K562 (cell line): ENCODE results near the gene CHCHD5. TPM values are rescaled to one million over a fixed set of nuclear protein-coding genes. Genes with fewer than 3 reads are reported as not detected.

ENCODE experiments used
- COPS2 ChIP-seq: fragments of 450-650 bp; conservative IDR thresholded peaks from 2 replicates; pipeline ENCODE4 v1.6.1; 2016; ENCODE audit warnings: mild to moderate bottlenecking, moderate library complexity
- DDX20 ChIP-seq: fragments of 450-650 bp; IDR thresholded peaks from 2 replicates; pipeline ENCODE4 v1.6.1; 2016; ENCODE audit warnings: missing genetic modification characterization, low read depth, mild to moderate bottlenecking, missing compliant biosample characterization, moderate library complexity
- DPF2 ChIP-seq: fragments of 450-650 bp; IDR thresholded peaks from 2 replicates; pipeline ENCODE4 v1.6.1; 2016
- L3MBTL2 ChIP-seq: fragments of 450-650 bp; IDR thresholded peaks from 2 replicates; pipeline ENCODE4 v1.6.1; 2016; ENCODE audit warnings: mild to moderate bottlenecking, moderate library complexity
- LCOR ChIP-seq: sonication (generic); formaldehyde crosslinking; IDR thresholded peaks from 2 replicates; pipeline ENCODE4 v1.8.0; 2022; ENCODE audit warnings: mild to moderate bottlenecking, missing genetic modification reagents
- NCOA4 ChIP-seq: fragments of 450-650 bp; IDR thresholded peaks from 2 replicates; pipeline ENCODE4 v1.6.1; 2018; ENCODE audit warnings: mild to moderate bottlenecking; ENCODE audit not compliant: partially characterized antibody
- NFYB ChIP-seq: IDR thresholded peaks from 2 replicates; pipeline ENCODE4 v1.6.1; 2011; ENCODE audit warnings: mild to moderate bottlenecking, moderate library complexity; ENCODE audit not compliant: insufficient read length; ENCODE audit errors: extremely low read depth
- POLR3G ChIP-seq: IDR thresholded peaks from 2 replicates; pipeline ENCODE4 v1.6.1; 2011; ENCODE audit not compliant: insufficient read length, insufficient replicate concordance; ENCODE audit errors: extremely low read depth
- TAF7 ChIP-seq: fragments of 450-650 bp; IDR thresholded peaks from 2 replicates; pipeline ENCODE4 v1.6.1; 2016; ENCODE audit warnings: missing genetic modification characterization, missing compliant biosample characterization
- ZNF668 ChIP-seq: fragments of 250-450 bp; sonication (Bioruptor Pico); IDR thresholded peaks from 2 replicates; pipeline ENCODE4 v1.8.0; 2022; ENCODE audit warnings: mild to moderate bottlenecking, inconsistent platforms
- ZNF77 ChIP-seq: fragments of 250-450 bp; sonication (Bioruptor Pico); IDR thresholded peaks from 2 replicates; pipeline ENCODE4 v1.5.0; 2020
- polyA plus RNA-seq, 8 experiments: library from polyadenylated mRNA; depleted of rRNA in 4 of 8; stranded (reverse) in 5 of 8; unstranded in 3 of 8; fragments of >200 nt; fragmentation: Nextera tagmentation in 2 of 8; fragmentation: Illumina TruSeq in 1 of 8; extraction: Ambion mirVana in 2 of 8; extraction: Trizol in 1 of 8; gene quantifications; 2 replicates each; pipeline versions ENCODE4 v1.2.1 to v1.2.3, GENCODE V29; 2011 to 2014; ENCODE audit warnings: inconsistent platforms in 1 of 8, missing spikeins in 1 of 8
- total RNA-seq, 7 experiments: library from RNA; depleted of rRNA in 6 of 7; stranded (reverse); fragments of >200 nt in 6 of 7; fragmentation: Illumina TruSeq in 2 of 7; extraction: Trizol in 2 of 7; gene quantifications; 2 replicates each; pipeline versions ENCODE4 v1.2.1 to v1.2.3, GENCODE V29; 2011 to 2021; ENCODE audit warnings: low replicate concordance in 1 of 7
- TF ChIP-seq, protein P1 (sequence below), 3 experiments: IDR thresholded peaks in 2 of 3; conservative IDR thresholded peaks in 1 of 3; 2 replicates each; pipeline ENCODE4 v1.5.1; 2011 to 2012; ENCODE audit warnings: low read length in 3 of 3, mild to moderate bottlenecking in 3 of 3, control low read depth in 2 of 3, improper control_type of control experiment in 1 of 3, inconsistent platforms in 1 of 3, low read depth in 1 of 3, mixed read lengths in 1 of 3, moderate library complexity in 1 of 3; ENCODE audit not compliant: insufficient read depth in 2 of 3
- TF ChIP-seq, protein P2 (sequence below): fragments of 450-650 bp; formaldehyde crosslinking; conservative IDR thresholded peaks from 2 replicates; pipeline ENCODE4 v1.4.0; 2022; ENCODE audit warnings: mild to moderate bottlenecking, missing genetic modification characterization
- TF ChIP-seq, protein P3 (sequence below): fragments of 450-650 bp; IDR thresholded peaks from 2 replicates; pipeline ENCODE4 v1.6.1; 2016; ENCODE audit warnings: missing biosample characterization, missing genetic modification characterization
- TF ChIP-seq, protein P4 (sequence below), 2 experiments: IDR thresholded peaks in 1 of 2; conservative IDR thresholded peaks in 1 of 2; 2 replicates each; pipeline ENCODE4 v1.6.1; 2016; ENCODE audit warnings: low read depth in 2 of 2, mild to moderate bottlenecking in 1 of 2, missing compliant biosample characterization in 1 of 2, missing genetic modification characterization in 1 of 2, moderate library complexity in 1 of 2
- TF ChIP-seq, protein P5 (sequence below): fragments of 450-650 bp; IDR thresholded peaks from 2 replicates; pipeline ENCODE4 v1.6.1; 2018; ENCODE audit not compliant: partially characterized antibody

Gene CHCHD5
- total and polyA plus RNA-seq, 9 of the 15 experiments (the other 6 are each of a cell fraction or from before 2014, with no cell fraction given), result 7.4 to 79.3 (median 33.4) TPM

DNA sequence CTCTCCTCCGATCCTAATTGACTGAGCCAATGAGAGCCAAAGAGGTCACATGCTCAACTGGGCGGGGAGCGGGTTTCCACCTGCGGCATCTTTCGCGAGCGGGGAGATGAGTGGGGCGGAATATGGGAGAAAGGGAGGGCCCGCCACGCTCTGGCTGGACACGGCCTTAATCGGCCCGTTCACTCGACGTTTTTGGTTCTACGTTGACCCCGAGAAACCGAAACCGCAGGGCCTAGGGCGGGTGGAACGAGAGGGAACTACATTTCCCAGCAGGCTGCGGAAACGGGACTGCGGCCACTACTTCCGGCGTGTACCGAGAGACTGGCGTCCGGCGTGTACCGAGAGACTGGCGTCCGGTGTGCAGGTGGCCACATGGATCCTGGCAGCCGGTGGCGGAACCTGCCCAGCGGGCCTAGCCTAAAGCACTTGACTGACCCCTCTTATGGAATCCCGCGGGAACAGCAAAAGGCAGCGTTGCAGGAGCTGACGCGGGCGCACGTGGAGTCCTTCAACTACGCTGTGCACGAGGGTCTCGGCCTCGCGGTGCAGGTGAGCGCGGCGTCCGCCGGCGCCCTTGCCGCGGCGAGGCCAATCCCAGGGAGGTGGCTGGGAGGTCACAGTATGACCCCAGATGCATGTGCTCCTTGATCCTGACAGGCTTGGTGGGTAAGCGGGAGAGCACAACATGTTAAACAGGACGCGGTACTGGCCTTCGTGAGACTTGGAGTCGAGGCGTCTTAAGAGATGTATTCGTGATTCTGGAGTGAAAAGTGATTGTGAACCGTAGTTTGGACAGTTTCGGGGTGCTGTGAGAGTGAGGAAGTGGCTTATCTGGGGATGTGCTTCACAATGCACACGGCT, 42.1 kb upstream of the CHCHD5 start, which contains the start of gene POLR1B (continued):
- TF ChIP-seq L3MBTL2 (peak; percentile 97), ZNF77 (no peak), TAF7 (tag) (no peak), DDX20 (tag) (no peak), ZNF668 (no peak), DPF2 (no peak), LCOR (CRISPR knock-in tag) (peak; percentile 86), NFYB (no peak), COPS2 (no peak), POLR3G (no peak), NCOA4 (no peak)
- TF ChIP-seq, protein P1, sequence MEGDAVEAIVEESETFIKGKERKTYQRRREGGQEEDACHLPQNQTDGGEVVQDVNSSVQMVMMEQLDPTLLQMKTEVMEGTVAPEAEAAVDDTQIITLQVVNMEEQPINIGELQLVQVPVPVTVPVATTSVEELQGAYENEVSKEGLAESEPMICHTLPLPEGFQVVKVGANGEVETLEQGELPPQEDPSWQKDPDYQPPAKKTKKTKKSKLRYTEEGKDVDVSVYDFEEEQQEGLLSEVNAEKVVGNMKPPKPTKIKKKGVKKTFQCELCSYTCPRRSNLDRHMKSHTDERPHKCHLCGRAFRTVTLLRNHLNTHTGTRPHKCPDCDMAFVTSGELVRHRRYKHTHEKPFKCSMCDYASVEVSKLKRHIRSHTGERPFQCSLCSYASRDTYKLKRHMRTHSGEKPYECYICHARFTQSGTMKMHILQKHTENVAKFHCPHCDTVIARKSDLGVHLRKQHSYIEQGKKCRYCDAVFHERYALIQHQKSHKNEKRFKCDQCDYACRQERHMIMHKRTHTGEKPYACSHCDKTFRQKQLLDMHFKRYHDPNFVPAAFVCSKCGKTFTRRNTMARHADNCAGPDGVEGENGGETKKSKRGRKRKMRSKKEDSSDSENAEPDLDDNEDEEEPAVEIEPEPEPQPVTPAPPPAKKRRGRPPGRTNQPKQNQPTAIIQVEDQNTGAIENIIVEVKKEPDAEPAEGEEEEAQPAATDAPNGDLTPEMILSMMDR (IDR thresholded peaks at IDR 0.05 in 2 of 3, conservative IDR thresholded peaks at IDR 0.05 in 1 of 3; ENCODE audit: insufficient read depth in 2 of 3, low read depth in 1 of 3, low read length in 3 of 3), result no peak
- TF ChIP-seq, protein P2, sequence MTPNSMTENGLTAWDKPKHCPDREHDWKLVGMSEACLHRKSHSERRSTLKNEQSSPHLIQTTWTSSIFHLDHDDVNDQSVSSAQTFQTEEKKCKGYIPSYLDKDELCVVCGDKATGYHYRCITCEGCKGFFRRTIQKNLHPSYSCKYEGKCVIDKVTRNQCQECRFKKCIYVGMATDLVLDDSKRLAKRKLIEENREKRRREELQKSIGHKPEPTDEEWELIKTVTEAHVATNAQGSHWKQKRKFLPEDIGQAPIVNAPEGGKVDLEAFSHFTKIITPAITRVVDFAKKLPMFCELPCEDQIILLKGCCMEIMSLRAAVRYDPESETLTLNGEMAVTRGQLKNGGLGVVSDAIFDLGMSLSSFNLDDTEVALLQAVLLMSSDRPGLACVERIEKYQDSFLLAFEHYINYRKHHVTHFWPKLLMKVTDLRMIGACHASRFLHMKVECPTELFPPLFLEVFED (CRISPR knock-in tag), result no peak
- TF ChIP-seq, protein P3, sequence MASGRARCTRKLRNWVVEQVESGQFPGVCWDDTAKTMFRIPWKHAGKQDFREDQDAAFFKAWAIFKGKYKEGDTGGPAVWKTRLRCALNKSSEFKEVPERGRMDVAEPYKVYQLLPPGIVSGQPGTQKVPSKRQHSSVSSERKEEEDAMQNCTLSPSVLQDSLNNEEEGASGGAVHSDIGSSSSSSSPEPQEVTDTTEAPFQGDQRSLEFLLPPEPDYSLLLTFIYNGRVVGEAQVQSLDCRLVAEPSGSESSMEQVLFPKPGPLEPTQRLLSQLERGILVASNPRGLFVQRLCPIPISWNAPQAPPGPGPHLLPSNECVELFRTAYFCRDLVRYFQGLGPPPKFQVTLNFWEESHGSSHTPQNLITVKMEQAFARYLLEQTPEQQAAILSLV, result no peak
- TF ChIP-seq, protein P4, sequence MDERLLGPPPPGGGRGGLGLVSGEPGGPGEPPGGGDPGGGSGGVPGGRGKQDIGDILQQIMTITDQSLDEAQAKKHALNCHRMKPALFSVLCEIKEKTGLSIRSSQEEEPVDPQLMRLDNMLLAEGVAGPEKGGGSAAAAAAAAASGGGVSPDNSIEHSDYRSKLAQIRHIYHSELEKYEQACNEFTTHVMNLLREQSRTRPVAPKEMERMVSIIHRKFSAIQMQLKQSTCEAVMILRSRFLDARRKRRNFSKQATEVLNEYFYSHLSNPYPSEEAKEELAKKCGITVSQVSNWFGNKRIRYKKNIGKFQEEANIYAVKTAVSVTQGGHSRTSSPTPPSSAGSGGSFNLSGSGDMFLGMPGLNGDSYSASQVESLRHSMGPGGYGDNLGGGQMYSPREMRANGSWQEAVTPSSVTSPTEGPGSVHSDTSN (CRISPR knock-in tag; IDR thresholded peaks at IDR 0.05; ENCODE audit: low read depth), result no peak
- TF ChIP-seq, protein P4 (tag; conservative IDR thresholded peaks at IDR 0.05; ENCODE audit: low read depth), result no peak
- TF ChIP-seq, protein P5, sequence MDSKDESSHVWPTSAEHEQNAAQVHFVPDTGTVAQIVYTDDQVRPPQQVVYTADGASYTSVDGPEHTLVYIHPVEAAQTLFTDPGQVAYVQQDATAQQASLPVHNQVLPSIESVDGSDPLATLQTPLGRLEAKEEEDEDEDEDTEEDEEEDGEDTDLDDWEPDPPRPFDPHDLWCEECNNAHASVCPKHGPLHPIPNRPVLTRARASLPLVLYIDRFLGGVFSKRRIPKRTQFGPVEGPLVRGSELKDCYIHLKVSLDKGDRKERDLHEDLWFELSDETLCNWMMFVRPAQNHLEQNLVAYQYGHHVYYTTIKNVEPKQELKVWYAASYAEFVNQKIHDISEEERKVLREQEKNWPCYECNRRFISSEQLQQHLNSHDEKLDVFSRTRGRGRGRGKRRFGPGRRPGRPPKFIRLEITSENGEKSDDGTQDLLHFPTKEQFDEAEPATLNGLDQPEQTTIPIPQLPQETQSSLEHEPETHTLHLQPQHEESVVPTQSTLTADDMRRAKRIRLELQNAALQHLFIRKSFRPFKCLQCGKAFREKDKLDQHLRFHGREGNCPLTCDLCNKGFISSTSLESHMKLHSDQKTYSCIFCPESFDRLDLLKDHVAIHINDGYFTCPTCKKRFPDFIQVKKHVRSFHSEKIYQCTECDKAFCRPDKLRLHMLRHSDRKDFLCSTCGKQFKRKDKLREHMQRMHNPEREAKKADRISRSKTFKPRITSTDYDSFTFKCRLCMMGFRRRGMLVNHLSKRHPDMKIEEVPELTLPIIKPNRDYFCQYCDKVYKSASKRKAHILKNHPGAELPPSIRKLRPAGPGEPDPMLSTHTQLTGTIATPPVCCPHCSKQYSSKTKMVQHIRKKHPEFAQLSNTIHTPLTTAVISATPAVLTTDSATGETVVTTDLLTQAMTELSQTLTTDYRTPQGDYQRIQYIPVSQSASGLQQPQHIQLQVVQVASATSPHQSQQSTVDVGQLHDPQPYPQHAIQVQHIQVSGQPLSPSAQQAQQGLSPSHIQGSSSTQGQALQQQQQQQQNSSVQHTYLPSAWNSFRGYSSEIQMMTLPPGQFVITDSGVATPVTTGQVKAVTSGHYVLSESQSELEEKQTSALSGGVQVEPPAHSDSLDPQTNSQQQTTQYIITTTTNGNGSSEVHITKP, result no peak
